GOT3 (cell line): ENCODE results near the gene C19orf33.

Experiments
- DNase-seq: peaks from one replicate; lab custom pipeline; 2025; ENCODE audit warnings: mixed read lengths; lab: John Stamatoyannopoulos, UW

C19orf33 gene

GRCh38 chr19:38280030-38280921 is 23.8 kb upstream of the C19orf33 start:
- DNase-seq: no peak

GRCh38 chr19:38281811-38282566 is 22.1 kb upstream of the C19orf33 start:
- no peak for DNase-seq

DNA sequence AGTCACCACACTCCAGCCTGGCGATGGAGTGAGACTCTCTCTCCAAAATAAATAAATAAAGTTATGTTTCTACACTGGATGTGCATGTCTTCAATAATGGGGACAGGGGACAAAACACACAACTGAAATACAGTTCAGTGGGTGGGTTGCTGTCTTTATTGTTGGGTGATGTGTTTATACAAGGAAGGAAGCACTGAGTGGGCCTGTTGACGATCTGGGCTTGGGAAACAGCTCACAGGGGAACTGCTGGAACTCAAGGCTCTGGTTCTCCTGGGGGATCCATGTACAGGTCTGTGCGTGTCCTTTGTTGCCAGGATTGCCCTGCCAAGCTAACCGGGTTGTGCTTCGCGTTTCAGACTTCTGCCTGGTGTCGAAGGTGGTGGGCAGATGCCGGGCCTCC is 20.8 kb upstream of the C19orf33 start:
- DNase-seq: no peak

DNA sequence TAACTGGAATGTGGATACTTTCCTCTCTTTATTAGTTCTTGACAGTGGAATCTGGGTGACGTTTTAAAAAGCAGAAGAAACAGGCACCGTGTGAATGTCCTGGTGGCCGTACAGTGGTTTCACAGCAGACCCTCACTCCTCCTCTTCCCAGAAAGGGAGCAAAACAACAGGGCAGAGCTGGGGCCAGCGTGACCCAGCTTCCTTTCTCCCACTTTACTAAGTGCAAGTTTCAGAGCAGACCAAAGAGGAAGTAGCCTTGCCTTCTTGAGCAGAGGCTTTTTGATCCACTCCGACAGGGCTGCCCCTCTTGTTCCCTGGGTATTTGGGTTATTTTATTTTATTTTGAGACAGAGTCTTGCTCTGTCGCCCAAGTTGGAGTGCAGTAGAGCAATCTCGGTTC is 19.6 kb upstream of the C19orf33 start:
- no peak for DNase-seq

DNA sequence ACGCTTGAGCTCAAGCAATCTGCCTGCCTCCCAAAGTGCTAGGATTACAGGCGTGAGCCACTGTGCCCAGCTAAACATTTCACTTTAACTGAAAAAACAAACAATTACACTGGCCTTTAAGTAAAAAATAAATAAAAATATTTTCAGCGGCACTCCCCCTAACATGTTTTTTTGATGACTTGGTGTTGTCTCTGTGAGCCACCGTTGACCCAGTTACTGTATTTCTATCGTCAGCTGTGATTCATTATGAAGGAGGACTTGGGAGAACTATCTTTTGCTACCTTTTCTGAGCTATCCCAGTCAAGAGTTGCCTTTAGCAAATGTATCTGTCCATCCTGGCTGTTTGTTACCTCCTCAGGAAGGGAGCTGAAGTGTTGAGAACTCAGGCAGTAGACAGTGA is 18.5 kb upstream of the C19orf33 start:
- no peak for DNase-seq

- DNase-seq: no peak
Measured at GRCh38 chr19:38287604-38288003, 16.4 kb upstream of the C19orf33 start.

DNA sequence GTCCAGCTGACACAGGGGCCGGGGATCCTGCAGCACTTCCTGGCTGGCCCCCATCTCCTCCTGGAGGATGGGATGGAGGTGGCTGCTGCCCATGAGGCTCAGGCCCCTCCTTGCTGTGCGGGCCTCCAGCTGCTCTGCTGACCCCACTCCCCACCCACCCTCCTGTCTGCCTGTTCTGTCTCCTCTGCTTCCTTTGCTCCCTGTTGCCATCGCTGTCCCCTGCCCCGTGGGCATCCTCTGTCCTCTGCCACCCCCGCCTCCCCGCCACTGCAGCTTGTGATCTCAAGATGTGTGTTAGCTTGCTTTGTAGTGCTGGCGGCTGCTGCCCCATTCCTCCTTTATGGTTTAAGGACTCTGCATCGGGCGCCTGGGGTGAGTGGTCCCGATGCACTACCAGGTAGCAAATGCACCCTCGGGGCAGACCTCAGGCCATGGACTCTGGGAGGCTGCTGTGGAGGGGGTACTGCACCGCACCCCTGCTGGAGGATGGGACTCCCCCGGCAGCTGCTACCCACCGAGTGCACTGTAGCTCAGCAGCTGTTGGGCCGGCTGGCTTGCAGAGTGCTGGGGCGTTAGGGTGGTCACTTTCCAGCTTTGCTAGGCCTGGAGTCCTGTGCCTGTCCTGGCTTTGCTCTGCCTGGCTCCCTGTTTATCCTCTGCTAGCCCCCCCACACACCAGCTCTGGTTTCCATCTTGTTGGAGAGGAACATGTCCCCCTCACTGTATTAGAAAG is 15.8 kb upstream of the C19orf33 start:
- DNase-seq: no peak

DNA sequence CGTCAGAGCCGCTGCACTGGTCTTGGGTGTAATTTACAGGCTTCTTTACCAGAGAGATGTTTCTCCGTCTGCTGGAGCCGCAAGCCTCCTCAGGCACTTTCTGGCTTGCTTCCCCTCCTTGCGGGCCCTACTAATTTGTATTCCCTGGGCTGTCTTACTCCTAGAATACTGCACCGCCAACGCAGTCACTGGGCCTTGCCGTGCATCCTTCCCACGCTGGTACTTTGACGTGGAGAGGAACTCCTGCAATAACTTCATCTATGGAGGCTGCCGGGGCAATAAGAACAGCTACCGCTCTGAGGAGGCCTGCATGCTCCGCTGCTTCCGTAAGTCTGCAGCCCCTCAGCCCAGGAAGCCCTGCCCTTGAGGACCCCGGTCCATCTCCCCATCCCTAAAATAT is 14.1 kb upstream of the C19orf33 start:
- no peak for DNase-seq

- no peak for DNase-seq
Measured at GRCh38 chr19:38290631-38291147, 13.4 kb upstream of the C19orf33 start.

- no peak for DNase-seq
Measured at GRCh38 chr19:38291855-38292254, 12.2 kb upstream of the C19orf33 start.

DNA sequence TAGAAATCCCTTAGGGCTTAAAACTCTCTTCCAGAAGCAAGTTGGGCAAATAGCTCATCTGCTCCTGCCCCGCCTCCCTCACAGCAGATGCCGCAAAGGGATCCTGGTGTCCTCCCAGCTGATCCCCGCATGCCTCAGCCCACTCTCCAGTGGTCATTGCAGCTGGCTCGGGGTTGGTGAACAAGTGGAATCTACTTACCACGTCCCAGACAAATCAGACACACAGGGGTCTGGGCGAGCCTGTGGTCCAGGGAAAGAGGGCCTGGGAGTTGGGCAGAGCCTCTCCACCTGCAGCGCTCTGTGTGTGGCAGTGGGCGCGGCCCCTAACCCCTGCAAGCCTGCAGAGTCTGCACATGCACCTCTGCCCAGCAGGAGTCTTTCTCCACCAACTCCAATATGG is 10.8 kb upstream of the C19orf33 start:
- no peak for DNase-seq

- no peak for DNase-seq
Measured at GRCh38 chr19:38294090-38294489, 10.0 kb upstream of the C19orf33 start.

DNA sequence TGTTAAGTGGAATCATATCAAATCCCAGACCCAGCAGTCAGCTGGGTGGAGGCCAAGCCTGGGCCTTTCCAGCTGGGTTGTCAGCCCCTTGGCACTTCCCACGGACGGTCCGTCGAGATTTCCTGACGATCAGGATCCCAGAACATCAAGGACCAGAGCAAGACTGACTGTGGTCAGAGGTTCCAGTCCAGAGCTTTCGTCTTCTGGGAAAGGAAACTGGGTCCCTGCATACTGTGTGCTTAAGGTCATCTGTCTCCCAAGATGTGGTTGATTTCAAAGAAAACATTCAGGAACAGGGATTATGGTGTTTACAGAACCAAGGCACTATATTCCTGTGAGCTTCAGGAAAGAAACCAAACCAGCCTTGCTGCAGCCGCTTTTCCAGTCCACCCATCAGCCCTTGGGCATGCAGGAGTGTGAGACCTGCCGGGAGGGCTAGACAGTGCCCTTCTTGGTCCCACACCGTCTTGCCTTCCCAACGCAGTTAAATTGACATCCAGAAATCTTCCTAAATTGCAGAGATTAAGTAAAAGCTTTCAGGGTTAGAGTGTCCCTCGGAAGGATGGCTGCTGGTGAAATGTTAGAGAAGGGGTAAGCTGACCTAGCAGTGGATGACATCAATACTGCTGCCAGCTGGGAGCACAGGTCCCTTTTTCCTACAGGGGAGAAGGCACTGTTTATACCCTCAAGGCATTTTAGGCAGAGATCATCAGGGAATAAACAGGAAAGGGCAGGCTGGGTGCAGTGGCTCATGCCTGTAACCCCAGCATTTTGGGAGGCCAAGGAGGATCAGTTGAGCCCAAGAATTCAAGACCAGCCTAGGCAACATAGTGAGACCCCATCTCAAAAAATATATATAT is 5.0 kb upstream of the C19orf33 start:
- DNase-seq: no peak

DNA sequence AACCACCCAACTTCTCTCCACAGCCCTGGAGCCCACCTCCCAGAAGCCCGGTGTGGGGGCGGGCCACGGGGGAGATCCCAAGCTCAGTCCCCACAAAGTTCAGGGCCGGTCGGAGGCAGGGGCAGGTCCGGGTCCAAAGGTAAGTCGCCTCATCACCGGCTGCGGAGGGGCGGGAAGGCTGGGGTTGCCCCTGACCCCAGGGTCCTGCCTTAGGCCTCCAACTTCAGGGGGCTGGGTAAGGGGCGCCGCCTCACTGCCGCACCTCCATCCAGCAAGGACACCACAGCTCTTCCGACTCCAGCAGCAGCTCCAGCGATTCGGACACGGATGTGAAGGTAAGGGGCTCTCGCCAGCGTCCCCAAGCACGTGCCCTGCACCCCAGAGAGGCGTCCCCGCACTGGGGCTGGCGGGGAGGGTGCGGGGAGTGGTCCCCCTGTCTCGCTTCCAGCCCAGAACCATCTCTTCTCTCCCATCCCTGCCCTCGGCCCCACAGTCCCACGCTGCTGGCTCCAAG is 358 bp downstream of the C19orf33 start:
- no peak for DNase-seq

DNA sequence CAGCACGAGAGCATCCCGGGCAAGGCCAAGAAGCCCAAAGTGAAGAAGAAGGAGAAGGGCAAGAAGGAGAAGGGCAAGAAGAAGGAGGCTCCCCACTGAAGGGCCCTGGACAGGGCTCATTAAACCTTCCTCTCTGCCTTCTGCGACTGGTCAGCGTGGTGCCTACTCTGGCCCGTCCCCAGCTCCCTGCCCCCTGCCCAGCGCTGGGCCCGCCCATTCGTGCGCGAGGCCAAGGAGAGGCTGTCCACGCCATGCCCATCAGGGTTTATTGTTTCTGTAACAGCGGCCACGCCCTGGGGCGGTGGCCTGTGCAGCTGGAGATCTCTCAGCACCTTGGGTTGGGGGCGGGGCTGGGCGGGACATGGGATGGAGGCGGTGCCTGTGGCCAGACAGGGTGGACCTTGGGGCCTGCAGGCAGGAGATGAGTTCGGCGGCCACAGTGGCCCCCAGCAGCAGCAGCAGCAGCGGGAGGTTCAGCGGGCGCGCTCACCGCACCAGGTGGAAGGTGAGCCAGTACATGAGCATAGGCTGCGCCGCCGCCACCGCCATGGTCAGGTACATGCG is 897 bp downstream of the C19orf33 start:
- no peak for DNase-seq

DNA sequence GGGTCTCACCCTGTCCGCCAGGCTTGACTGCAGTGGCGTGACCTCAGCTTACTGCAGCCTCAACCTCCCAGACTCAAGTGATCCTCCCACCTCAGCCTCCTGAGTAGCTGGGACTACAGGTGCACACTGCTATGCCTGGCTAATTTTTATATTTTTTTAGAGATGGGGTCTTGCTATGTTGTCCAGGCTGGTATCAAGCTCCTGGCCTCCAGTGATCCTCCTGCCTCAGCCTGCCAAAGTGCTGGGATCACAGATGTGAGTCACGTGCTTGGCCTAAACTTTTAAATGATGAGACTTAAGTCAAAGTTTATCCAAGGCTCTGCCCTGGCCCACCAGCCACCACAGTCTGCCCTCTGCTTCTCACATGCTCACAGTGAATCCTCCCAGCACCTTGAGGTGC is 2.2 kb downstream of the C19orf33 start:
- DNase-seq: no peak

GRCh38 chr19:38307076-38307475 is 3.0 kb downstream of the C19orf33 start:
- no peak for DNase-seq

DNA sequence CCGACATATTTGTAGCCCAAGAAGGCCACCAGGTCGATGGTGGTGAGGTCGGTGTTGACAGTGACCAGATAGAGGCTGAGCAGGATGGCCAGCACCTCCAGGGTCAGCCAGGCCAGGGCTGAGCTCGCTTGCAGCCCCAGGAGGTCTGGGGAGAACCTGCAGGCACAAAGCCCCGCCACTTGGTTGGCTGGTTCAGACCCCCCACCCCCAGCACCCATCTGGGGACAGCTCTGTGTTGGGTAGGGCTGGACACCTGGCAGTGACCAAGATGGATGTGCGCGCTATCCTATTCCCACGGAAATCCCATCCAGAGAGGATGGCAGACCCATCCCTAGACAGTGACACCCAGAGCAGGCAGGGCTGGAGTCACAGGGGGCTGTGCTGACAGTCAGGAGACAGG is 3.5 kb downstream of the C19orf33 start:
- no peak for DNase-seq

GRCh38 chr19:38308006-38308766 is 4.1 kb downstream of the C19orf33 start:
- no peak for DNase-seq
